Raji (cell line): ENCODE measurements around the gene REEP1.

Experiments
- POLR2A ChIP-seq: IDR thresholded peaks from 2 replicates; pipeline ENCODE4 v1.6.1; 2011; ENCODE audit warnings: low read depth, low read length, control low read depth; ENCODE audit not compliant: insufficient read depth

Gene REEP1

GRCh38 chr2:86337244-86337835 is at the start of gene REEP1:
Gene REEP1 (minus strand): TSS chr2:86337626. CDS start chr2:86337510, 116 bp downstream.
- no peak for TF ChIP-seq POLR2A

- no peak for TF ChIP-seq POLR2A
Measured at GRCh38 chr2:86383844-86384243, 46.4 kb upstream of the REEP1 start.

- TF ChIP-seq POLR2A, result no peak
Measured at GRCh38 chr2:86382698-86383097, 45.3 kb upstream of the REEP1 start.

- TF ChIP-seq POLR2A, result no peak
Measured at GRCh38 chr2:86382108-86382507, 44.7 kb upstream of the REEP1 start.

GRCh38 chr2:86378469-86378868 is 41.0 kb upstream of the REEP1 start:
- TF ChIP-seq POLR2A, result no peak

- TF ChIP-seq POLR2A, result no peak
Measured at GRCh38 chr2:86375623-86376022, 38.2 kb upstream of the REEP1 start.

GRCh38 chr2:86372641-86373502 is 35.4 kb upstream of the REEP1 start:
- TF ChIP-seq POLR2A, result no peak

GRCh38 chr2:86372133-86372532 is 34.7 kb upstream of the REEP1 start:
- TF ChIP-seq POLR2A, result no peak

GRCh38 chr2:86371527-86371926 is 34.1 kb upstream of the REEP1 start:
- no peak for TF ChIP-seq POLR2A

GRCh38 chr2:86370579-86370978 is 33.2 kb upstream of the REEP1 start:
- TF ChIP-seq POLR2A, result no peak

GRCh38 chr2:86368161-86368824 is 30.9 kb upstream of the REEP1 start:
- no peak for TF ChIP-seq POLR2A

GRCh38 chr2:86367499-86367777 is 30.0 kb upstream of the REEP1 start:
- TF ChIP-seq POLR2A, result no peak

GRCh38 chr2:86366651-86367498 is 29.4 kb upstream of the REEP1 start:
- TF ChIP-seq POLR2A, result no peak

GRCh38 chr2:86364894-86365293 is 27.5 kb upstream of the REEP1 start:
- no peak for TF ChIP-seq POLR2A

GRCh38 chr2:86360776-86361175 is 23.4 kb upstream of the REEP1 start:
- TF ChIP-seq POLR2A, result no peak

GRCh38 chr2:86358957-86359356 is 21.5 kb upstream of the REEP1 start:
- no peak for TF ChIP-seq POLR2A

GRCh38 chr2:86357392-86357963 is 20.1 kb upstream of the REEP1 start:
- no peak for TF ChIP-seq POLR2A
